GM13977 (cell line): Measurements from ENCODE around the gene FOXF2.

Experiments used
- DNase-seq: peaks from one replicate; pipeline ENCODE4 v3.0.0; 2012; ENCODE audit warnings: low spot score
- CTCF ChIP-seq: IDR thresholded peaks from 2 replicates; pipeline ENCODE4 v1.5.1; 2012; ENCODE audit warnings: mild to moderate bottlenecking, control low read depth; ENCODE audit not compliant: insufficient read depth; ENCODE audit errors: extremely low read depth, missing control alignments
- in situ Hi-C: fragments of 300-500 bp; cut with MboI; formaldehyde crosslinking; loops from one replicate; pipeline ENCODE4 v1.12.0; 2022; ENCODE audit warnings: low sequenced_read_pairs, low pct_unique_long_range_greater_than_20kb, mixed read lengths, inconsistent platforms; ENCODE audit not compliant: unreplicated experiment

Gene FOXF2

GRCh38 chr6:1389369-1390132 is at the start of gene FOXF2:
Gene FOXF2, plus strand, starts transcription at chr6:1389576. Its CDS starts 372 bp downstream, at chr6:1389948.
- DNase-seq: no peak
- in situ Hi-C loops: loop anchor here (10.0 to 25.0 kb wide), 2 partner anchors 595 to 802 kb away; no protein-coding TSS in a partner anchor
- no peak for TF ChIP-seq CTCF

GRCh38 chr6:1346101-1346500 is 43.3 kb upstream of the FOXF2 start:
- in situ Hi-C loops: no loop called here
- no peak for TF ChIP-seq CTCF
- no peak for DNase-seq

GRCh38 chr6:1346558-1347091 is 42.8 kb upstream of the FOXF2 start:
- in situ Hi-C loops: no loop called here
- no peak for TF ChIP-seq CTCF
- DNase-seq: no peak

- in situ Hi-C loops: no loop called here
- no peak for TF ChIP-seq CTCF
- DNase-seq: no peak
Observed at GRCh38 chr6:1347161-1347560, 42.2 kb upstream of the FOXF2 start.

GRCh38 chr6:1348675-1349074 is 40.7 kb upstream of the FOXF2 start:
- no peak for TF ChIP-seq CTCF
- in situ Hi-C loops: no loop called here
- no peak for DNase-seq

GRCh38 chr6:1349655-1350054 is 39.7 kb upstream of the FOXF2 start:
- TF ChIP-seq CTCF: no peak
- in situ Hi-C loops: no loop called here
- no peak for DNase-seq
